SH-SY5Y (cell line): ENCODE measurements around the gene NATD1.

Experiments used
- GATA2 ChIP-seq: IDR thresholded peaks from 2 replicates; pipeline ENCODE4 v1.6.1; 2011; ENCODE audit warnings: mild to moderate bottlenecking, low read depth, low read length
- GATA3 ChIP-seq: IDR thresholded peaks from 2 replicates; pipeline ENCODE4 v1.6.1; 2011; ENCODE audit warnings: low read depth, mild to moderate bottlenecking, low read length, moderate library complexity

DNA sequence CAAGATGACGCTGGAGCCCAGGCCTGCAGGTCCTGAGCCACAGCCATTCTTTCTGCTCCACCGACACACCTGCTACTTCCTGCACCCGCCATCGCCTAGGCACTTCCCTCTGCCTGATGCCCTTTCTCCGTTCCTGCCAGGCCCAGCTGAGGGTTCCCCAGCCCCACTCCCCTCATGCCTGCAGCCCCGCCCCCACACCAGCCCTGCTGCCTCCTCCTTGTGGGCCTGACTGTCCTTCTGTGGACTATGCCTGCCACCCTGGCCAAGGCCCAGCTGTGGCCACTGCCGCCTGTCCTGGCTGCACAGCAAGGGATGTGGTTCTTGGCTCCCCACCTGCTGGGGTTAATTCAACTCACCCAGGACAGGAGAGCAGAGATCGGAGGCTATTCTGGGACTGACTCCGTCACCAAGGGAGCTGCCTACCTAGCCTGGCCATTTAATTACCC is 7.5 kb downstream of the NATD1 start:
- TF ChIP-seq GATA2 (no peak), GATA3 (no peak)
